Chondrocyte (in vitro differentiated cells): ENCODE data around the gene SUSD6. TPM values are rescaled to one million over a fixed set of nuclear protein-coding genes. Genes with fewer than 3 reads are reported as not detected.

ENCODE experiments used
- DNase-seq: peaks from one replicate; pipeline ENCODE4 v3.0.0; 2021; ENCODE audit warnings: mixed read lengths, low spot score
- H3K27ac Mint-ChIP-seq: one replicate; pipeline ENCODE4 v1.8.0; 2021; ENCODE audit warnings: mild to moderate bottlenecking, moderate library complexity, mixed read lengths; ENCODE audit not compliant: unreplicated experiment
- H3K27me3 Mint-ChIP-seq: 2 replicates; pipeline ENCODE4 v1.8.0; 2021; ENCODE audit warnings: low read depth, mixed read lengths
- H3K36me3 Mint-ChIP-seq: 2 replicates; pipeline ENCODE4 v1.8.0; 2021; ENCODE audit warnings: low read depth, mixed read lengths
- H3K4me1 Mint-ChIP-seq: 2 replicates; pipeline ENCODE4 v1.8.0; 2021; ENCODE audit warnings: low read depth, mild to moderate bottlenecking, mixed read lengths
- H3K4me3 Mint-ChIP-seq: one replicate; pipeline ENCODE4 v1.8.0; 2021; ENCODE audit warnings: mild to moderate bottlenecking, moderate library complexity, mixed read lengths; ENCODE audit not compliant: unreplicated experiment
- H3K9me3 Mint-ChIP-seq: 2 replicates; pipeline ENCODE4 v1.8.0; 2021; ENCODE audit warnings: low read depth, mixed read lengths
- total RNA-seq: library from RNA; stranded (reverse); gene quantifications from 3 replicates; pipeline ENCODE4 v1.2.1, GENCODE V29; 2021
- TF ChIP-seq, protein P1 (sequence below): fragments of 200-600 bp; sonication (generic); IDR thresholded peaks from 2 replicates; pipeline ENCODE4 v1.5.0; 2021; ENCODE audit warnings: antibody characterized with exemption, mild to moderate bottlenecking, moderate library complexity

Gene SUSD6
- total RNA-seq, 1 donor from 2014 or later, result 49.3 TPM

DNA sequence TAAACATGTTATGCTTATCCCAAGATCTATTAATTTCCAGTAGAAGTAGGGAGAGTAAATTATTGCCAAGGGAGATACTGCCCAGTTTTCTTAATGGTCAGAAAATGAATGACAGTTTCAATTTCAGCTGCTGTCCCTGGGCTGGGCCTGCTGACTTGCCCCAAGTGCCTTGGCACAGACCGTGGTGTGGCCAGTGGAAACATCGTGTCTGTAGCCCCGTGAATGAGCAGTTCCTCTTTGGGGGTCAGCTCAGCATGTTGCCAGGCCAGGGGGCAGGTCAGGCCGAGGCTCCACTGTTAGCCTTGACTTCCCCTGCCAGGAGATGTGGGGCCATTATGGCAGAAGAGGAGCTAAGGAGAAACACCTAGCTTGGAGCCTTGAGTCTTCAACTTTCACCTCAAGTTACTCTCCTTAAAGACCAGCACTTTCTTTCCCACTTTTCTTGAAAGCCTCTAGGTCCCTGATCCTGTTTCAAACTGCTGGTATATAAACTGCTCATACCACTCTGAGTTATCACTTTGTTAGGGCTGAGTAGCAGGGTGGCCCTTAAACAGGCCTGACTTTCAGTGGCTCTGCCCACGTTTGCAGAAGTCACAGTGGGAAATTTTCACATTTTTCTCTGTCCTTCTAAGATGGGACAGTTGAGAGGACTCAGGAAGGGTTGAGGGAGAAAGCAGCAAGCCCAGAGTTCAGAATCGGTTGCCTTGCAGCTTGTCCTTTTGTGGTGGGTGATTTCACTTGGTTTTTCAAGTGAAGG, 73.2 kb downstream of the SUSD6 start:
- peaks cover 68% of the 10 kb centered on the region for H3K4me1 Mint-ChIP-seq
- no peaks in the 10 kb centered on the region for H3K36me3 Mint-ChIP-seq
- no peaks in the 10 kb centered on the region for H3K27me3 Mint-ChIP-seq
- TF ChIP-seq, protein P1, sequence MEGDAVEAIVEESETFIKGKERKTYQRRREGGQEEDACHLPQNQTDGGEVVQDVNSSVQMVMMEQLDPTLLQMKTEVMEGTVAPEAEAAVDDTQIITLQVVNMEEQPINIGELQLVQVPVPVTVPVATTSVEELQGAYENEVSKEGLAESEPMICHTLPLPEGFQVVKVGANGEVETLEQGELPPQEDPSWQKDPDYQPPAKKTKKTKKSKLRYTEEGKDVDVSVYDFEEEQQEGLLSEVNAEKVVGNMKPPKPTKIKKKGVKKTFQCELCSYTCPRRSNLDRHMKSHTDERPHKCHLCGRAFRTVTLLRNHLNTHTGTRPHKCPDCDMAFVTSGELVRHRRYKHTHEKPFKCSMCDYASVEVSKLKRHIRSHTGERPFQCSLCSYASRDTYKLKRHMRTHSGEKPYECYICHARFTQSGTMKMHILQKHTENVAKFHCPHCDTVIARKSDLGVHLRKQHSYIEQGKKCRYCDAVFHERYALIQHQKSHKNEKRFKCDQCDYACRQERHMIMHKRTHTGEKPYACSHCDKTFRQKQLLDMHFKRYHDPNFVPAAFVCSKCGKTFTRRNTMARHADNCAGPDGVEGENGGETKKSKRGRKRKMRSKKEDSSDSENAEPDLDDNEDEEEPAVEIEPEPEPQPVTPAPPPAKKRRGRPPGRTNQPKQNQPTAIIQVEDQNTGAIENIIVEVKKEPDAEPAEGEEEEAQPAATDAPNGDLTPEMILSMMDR, result no peak
- no peak overlapping the region for H3K4me3 Mint-ChIP-seq
- DNase-seq, result no peak
- no peaks in the 10 kb centered on the region for H3K9me3 Mint-ChIP-seq
- H3K27ac Mint-ChIP-seq, result no peak overlapping the region

DNA sequence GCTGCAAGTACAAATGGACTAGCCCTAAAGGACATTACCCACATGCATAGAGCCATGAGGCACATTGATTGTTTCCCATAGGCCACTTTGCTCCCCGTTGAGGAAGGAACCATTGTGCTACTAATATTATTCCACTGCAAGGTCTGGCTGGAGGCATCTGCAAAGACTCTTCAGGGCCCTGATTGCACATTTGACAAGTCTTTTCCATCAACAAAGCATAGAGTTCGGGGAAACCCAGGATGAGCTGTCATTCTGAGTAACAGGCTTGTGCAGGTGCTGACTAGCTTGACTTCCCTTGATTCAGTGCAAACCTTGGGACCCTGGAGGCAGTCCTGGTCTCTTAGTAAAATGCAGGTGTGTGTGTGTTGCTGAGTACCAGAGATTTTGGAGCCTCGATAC, 73.8 kb downstream of the SUSD6 start:
- peaks cover 64% of the 10 kb centered on the region for H3K4me1 Mint-ChIP-seq
- no peak for DNase-seq
- H3K27me3 Mint-ChIP-seq, result no peaks in the 10 kb centered on the region
- no peak overlapping the region for H3K27ac Mint-ChIP-seq
- peaks cover under 1% of the 10 kb centered on the region for H3K36me3 Mint-ChIP-seq
- no peaks in the 10 kb centered on the region for H3K9me3 Mint-ChIP-seq
- TF ChIP-seq, protein P1, result no peak
- H3K4me3 Mint-ChIP-seq, result no peak overlapping the region

DNA sequence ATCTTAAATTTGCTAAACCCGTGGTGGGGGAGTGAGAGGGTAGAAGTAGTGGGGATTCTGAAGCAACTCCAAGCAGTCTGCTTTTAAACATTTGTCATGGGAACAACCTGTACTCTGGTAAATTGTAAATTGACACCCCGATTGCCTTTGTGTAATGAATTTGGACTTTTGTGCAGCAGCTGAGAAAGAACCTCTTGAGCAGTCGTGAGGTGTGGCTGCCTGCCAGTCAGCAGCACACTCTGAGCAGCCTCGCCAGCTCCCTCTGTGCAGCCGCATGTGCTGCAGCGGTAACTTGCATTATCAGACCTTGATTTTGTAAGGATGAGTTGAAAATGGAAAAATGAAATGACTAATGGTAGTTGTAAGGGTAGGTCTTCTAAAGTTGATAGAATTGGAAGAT, 74.3 kb downstream of the SUSD6 start:
- Mint-ChIP-seq H3K27me3 (no peaks in the 10 kb centered on the region), H3K36me3 (peaks cover 2% of the 10 kb centered on the region), H3K4me3 (no peak overlapping the region), H3K9me3 (no peaks in the 10 kb centered on the region), H3K4me1 (peaks cover 59% of the 10 kb centered on the region), H3K27ac (peak overlapping the region; percentile 25)
- TF ChIP-seq, protein P1, result no peak
- no peak for DNase-seq

DNA sequence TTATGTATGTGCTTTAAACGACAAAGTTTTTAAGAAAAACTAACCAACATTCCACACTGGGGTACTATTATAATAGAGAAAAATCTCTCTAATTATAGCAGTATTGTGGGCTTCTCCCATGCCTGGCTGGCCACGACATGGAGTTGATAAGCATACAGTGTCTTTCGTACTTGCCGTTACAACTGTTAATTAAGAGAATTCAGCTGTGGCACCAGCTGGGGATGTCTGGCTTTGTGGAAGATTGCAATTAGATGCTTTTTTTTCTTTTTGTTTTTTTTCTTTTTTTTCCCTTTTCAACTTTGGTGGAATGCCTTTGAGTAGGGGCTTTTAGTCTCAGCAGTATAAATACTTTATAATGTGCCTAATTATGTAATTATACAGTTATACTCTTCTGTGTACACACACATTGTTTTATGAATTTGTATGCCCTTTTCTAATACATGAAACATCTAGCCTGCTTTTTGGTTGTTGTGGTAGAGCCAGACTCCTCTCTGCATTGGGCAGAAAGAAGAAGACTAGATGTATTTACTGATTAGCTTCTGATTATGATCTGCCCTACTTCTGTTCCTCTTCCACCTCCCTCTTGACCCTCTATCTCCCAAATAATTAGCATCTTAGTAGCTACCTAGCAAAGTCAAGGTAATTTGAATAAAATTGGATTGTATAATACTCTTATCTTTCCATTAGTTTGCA, 76.4 kb downstream of the SUSD6 start:
- no peak overlapping the region for H3K4me3 Mint-ChIP-seq
- H3K27ac Mint-ChIP-seq, result no peak overlapping the region
- TF ChIP-seq, protein P1, result no peak
- H3K27me3 Mint-ChIP-seq, result no peaks in the 10 kb centered on the region
- no peaks in the 10 kb centered on the region for H3K9me3 Mint-ChIP-seq
- DNase-seq, result no peak
- peaks cover 48% of the 10 kb centered on the region for H3K4me1 Mint-ChIP-seq
- H3K36me3 Mint-ChIP-seq, result peaks cover 3% of the 10 kb centered on the region

DNA sequence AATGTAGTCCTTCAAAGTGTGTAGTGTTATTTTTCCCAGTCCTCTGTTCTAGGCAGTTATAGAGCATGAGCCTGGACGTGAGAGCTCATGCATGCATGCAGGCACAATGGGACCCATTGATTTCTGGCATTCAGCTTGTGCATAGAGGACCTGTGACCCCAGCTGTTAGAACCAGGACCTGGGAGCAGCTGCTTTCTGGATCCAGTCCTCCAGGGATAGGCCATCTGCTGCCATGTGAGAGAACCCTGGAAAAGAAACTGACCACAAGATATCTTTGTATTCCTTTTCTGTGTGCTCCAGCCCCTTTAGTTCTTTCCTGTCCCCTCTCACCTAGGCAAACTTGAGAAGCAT, 76.9 kb downstream of the SUSD6 start:
- Mint-ChIP-seq H3K27me3 (no peaks in the 10 kb centered on the region), H3K4me3 (no peak overlapping the region), H3K36me3 (peaks cover 3% of the 10 kb centered on the region), H3K27ac (no peak overlapping the region), H3K9me3 (no peaks in the 10 kb centered on the region), H3K4me1 (peaks cover 48% of the 10 kb centered on the region)
- no peak for DNase-seq
- TF ChIP-seq, protein P1, result no peak
